NCI-H82 treated with DMSO at 0.1 percent for 48 hours (cell line): Measurements from ENCODE around the gene INPPL1.

Experiments
- DNase-seq: peaks from one replicate; lab custom pipeline; 2025; ENCODE audit not compliant: unreplicated experiment; lab: John Stamatoyannopoulos, UW

INPPL1 gene

GRCh38 chr11:72232260-72233055, 7.9 kb downstream of the INPPL1 start:
- DNase-seq = no peak

- no peak for DNase-seq
Measured at GRCh38 chr11:72233056-72233772, 8.6 kb downstream of the INPPL1 start.

GRCh38 chr11:72233773-72234513, 9.4 kb downstream of the INPPL1 start:
- no peak for DNase-seq

GRCh38 chr11:72234514-72234830, 9.9 kb downstream of the INPPL1 start:
- DNase-seq = no peak

GRCh38 chr11:72234920-72235319, 10.4 kb downstream of the INPPL1 start:
- no peak for DNase-seq

- DNase-seq = no peak
Measured at GRCh38 chr11:72235351-72236057, 10.9 kb downstream of the INPPL1 start.

- no peak for DNase-seq
Measured at GRCh38 chr11:72236083-72236697, 11.6 kb downstream of the INPPL1 start.

- no peak for DNase-seq
Measured at GRCh38 chr11:72236774-72237111, 12.2 kb downstream of the INPPL1 start.

GRCh38 chr11:72237112-72237931, 12.8 kb downstream of the INPPL1 start:
- no peak for DNase-seq

- DNase-seq = no peak
Measured at GRCh38 chr11:72238040-72238450, 13.5 kb downstream of the INPPL1 start.

GRCh38 chr11:72238492-72239312, 14.1 kb downstream of the INPPL1 start:
- no peak for DNase-seq

- DNase-seq = no peak
Measured at GRCh38 chr11:72239313-72239848, 14.8 kb downstream of the INPPL1 start.

GRCh38 chr11:72239849-72240460, 15.4 kb downstream of the INPPL1 start:
- no peak for DNase-seq

- DNase-seq = no peak
Measured at GRCh38 chr11:72240461-72241290, 16.1 kb downstream of the INPPL1 start.

- DNase-seq = no peak
Measured at GRCh38 chr11:72241291-72241781, 16.8 kb downstream of the INPPL1 start.

GRCh38 chr11:72242141-72242540, 17.6 kb downstream of the INPPL1 start:
- no peak for DNase-seq
